A673 (cell line): ENCODE results near the gene SPAG6. TPM values are rescaled to one million over a fixed set of nuclear protein-coding genes. Genes with fewer than 3 reads are reported as not detected.

Source experiments
- BruUV-seq: library from RNA; stranded (reverse); fragments of 400-500 nt; replicated peaks from 2 replicates; lab custom pipeline; 2021; lab: Mats Ljungman, UMichigan
- CTCF ChIA-PET: fragments of 300-600 bp; sonication (Branson Sonifier 250); formaldehyde crosslinking; loops from one replicate; lab custom pipeline; 2022; ENCODE audit warnings: antibody characterized with exemption; lab: Charles Lee
- POLR2A ChIA-PET: fragments of 300-600 bp; sonication (Branson Sonifier 250); formaldehyde crosslinking; loops from one replicate; lab custom pipeline; 2022; ENCODE audit warnings: antibody characterized with exemption; ENCODE audit not compliant: low non-redundant PET; lab: Charles Lee
- DNase-seq: peaks from one replicate; pipeline ENCODE4 v3.0.0-alpha.2; 2015; ENCODE audit warnings: low spot score
- H3K27ac ChIP-seq: fragments of 200-600 bp; sonication (generic); 2 replicates; pipeline ENCODE4 v1.5.1; 2016; ENCODE audit warnings: mixed run types, low read depth, mild to moderate bottlenecking, mixed read lengths, antibody characterized with exemption, low read length; ENCODE audit not compliant: poor library complexity, severe bottlenecking
- H3K27me3 ChIP-seq: fragments of 200-600 bp; sonication (generic); replicated peaks from 2 replicates; pipeline ENCODE4 v1.6.1; 2017; ENCODE audit warnings: mixed run types, low read depth, mild to moderate bottlenecking, mixed read lengths, antibody characterized with exemption, low read length; ENCODE audit not compliant: insufficient read depth, poor library complexity
- H3K36me3 ChIP-seq: fragments of 200-600 bp; sonication (generic); 2 replicates; pipeline ENCODE4 v1.6.1; 2016; ENCODE audit warnings: mixed run types, mild to moderate bottlenecking, mixed read lengths, antibody characterized with exemption, low read length; ENCODE audit not compliant: insufficient read depth, poor library complexity, severe bottlenecking
- H3K4me1 ChIP-seq: fragments of 200-600 bp; sonication (generic); 2 replicates; pipeline ENCODE4 v1.6.1; 2017; ENCODE audit warnings: mixed run types, mild to moderate bottlenecking, mixed read lengths, antibody characterized with exemption, low read length; ENCODE audit not compliant: insufficient read depth, poor library complexity, severe bottlenecking
- H3K4me3 ChIP-seq: fragments of 200-600 bp; sonication (generic); 2 replicates; pipeline ENCODE4 v1.5.1; 2016; ENCODE audit warnings: low read depth, mixed run types, mild to moderate bottlenecking, mixed read lengths, low read length; ENCODE audit not compliant: poor library complexity, severe bottlenecking
- H3K9me3 ChIP-seq: fragments of 200-600 bp; sonication (generic); 2 replicates; pipeline ENCODE4 v1.6.1; 2016; ENCODE audit warnings: mixed run types, low read depth, mild to moderate bottlenecking, mixed read lengths, antibody characterized with exemption, low read length; ENCODE audit not compliant: poor library complexity, severe bottlenecking
- CTCF ChIP-seq: fragments of 300-800, 200-600 bp; sonication (generic); conservative IDR thresholded peaks from 2 replicates; pipeline ENCODE4 v1.5.1; 2017; ENCODE audit warnings: low read depth, mild to moderate bottlenecking, antibody characterized with exemption, low read length, moderate library complexity, mixed read lengths
- EZH2 ChIP-seq: fragments of 200-600 bp; sonication (generic); IDR thresholded peaks from 2 replicates; pipeline ENCODE4 v1.6.1; 2017; ENCODE audit warnings: borderline replicate concordance, low read depth, mild to moderate bottlenecking, mixed read lengths, antibody characterized with exemption, low read length; ENCODE audit not compliant: poor library complexity, severe bottlenecking
- intact Hi-C: fragments of 100-400 bp; cut with micrococcal nuclease; formaldehyde crosslinking; loops from one replicate; pipeline ENCODE4 v1.10.0; 2022; ENCODE audit not compliant: unreplicated experiment
- total RNA-seq: library from RNA; stranded (reverse); gene quantifications from 2 replicates; pipeline ENCODE4 v1.2.3, GENCODE V29; 2021

SPAG6 gene
- total RNA-seq, 1 experiment from 2014 or later: 0.39 TPM

GRCh38 chr10:22363305-22363704 is 18.0 kb downstream of the SPAG6 start:
- Histone ChIP-seq H3K27ac (no peak overlapping the region), H3K36me3 (no peaks in the 10 kb centered on the region), H3K4me3 (no peak overlapping the region), H3K9me3 (no peaks in the 10 kb centered on the region), H3K4me1 (no peaks in the 10 kb centered on the region), H3K27me3 (no peaks in the 10 kb centered on the region)
- DNase-seq: no peak
- POLR2A ChIA-PET: no interaction called here
- intact Hi-C loops: no loop called here
- TF ChIP-seq CTCF (no peak), EZH2 (no peak)
- no TSS peak for BruUV-seq
- CTCF ChIA-PET: no interaction called here

GRCh38 chr10:22364407-22365140 is 19.3 kb downstream of the SPAG6 start:
- POLR2A ChIA-PET: no interaction called here
- no peak for TF ChIP-seq EZH2
- no peak for TF ChIP-seq CTCF

GRCh38 chr10:22365233-22365632 is 19.9 kb downstream of the SPAG6 start:
- no peak for DNase-seq
- ChIA-PET CTCF (no interaction called here), POLR2A (no interaction called here)
- H3K36me3 ChIP-seq: no peaks in the 10 kb centered on the region
- no peaks in the 10 kb centered on the region for H3K4me1 ChIP-seq
- H3K27ac ChIP-seq: no peak overlapping the region
- intact Hi-C loops: no loop called here
- TF ChIP-seq CTCF (no peak), EZH2 (no peak)
- no peaks in the 10 kb centered on the region for H3K9me3 ChIP-seq
- no TSS peak for BruUV-seq
- no peaks in the 10 kb centered on the region for H3K27me3 ChIP-seq
- H3K4me3 ChIP-seq: no peak overlapping the region

More at GRCh38 chr10:22364407-22365140, 19.3 kb downstream of the SPAG6 start:
- no peak overlapping the region for H3K4me3 ChIP-seq
- H3K27me3 ChIP-seq: no peaks in the 10 kb centered on the region
- no peak for DNase-seq
- H3K4me1 ChIP-seq: no peaks in the 10 kb centered on the region
- CTCF ChIA-PET: no interaction called here
- no peaks in the 10 kb centered on the region for H3K9me3 ChIP-seq
- BruUV-seq: no TSS peak
- no peak overlapping the region for H3K27ac ChIP-seq
- intact Hi-C loops: no loop called here
- no peaks in the 10 kb centered on the region for H3K36me3 ChIP-seq
